Neural crest cell (in vitro differentiated cells): ENCODE results near the gene SDCCAG8. TPM values are rescaled to one million over a fixed set of nuclear protein-coding genes. Genes with fewer than 3 reads are reported as not detected.
A peak's percentile ranks its signal among the peaks of the same experiment; 100 is the strongest.

Experiments
- DNase-seq: peaks from one replicate; pipeline ENCODE4 v3.0.0; 2021; ENCODE audit warnings: low read depth, mixed read lengths, low spot score
- H3K27ac Mint-ChIP-seq: one replicate; pipeline ENCODE4 v1.8.0; 2021; ENCODE audit warnings: mild to moderate bottlenecking, mixed read lengths; ENCODE audit not compliant: unreplicated experiment
- H3K27me3 Mint-ChIP-seq: 2 replicates; pipeline ENCODE4 v1.8.0; 2021; ENCODE audit warnings: low read depth, mild to moderate bottlenecking, mixed read lengths
- H3K36me3 Mint-ChIP-seq: 2 replicates; pipeline ENCODE4 v1.8.0; 2021; ENCODE audit warnings: low read depth, mild to moderate bottlenecking, mixed read lengths
- H3K4me1 Mint-ChIP-seq: 2 replicates; pipeline ENCODE4 v1.8.0; 2021; ENCODE audit warnings: mixed read lengths
- H3K4me3 Mint-ChIP-seq: one replicate; pipeline ENCODE4 v1.8.0; 2021; ENCODE audit warnings: mild to moderate bottlenecking, mixed read lengths
- H3K9me3 Mint-ChIP-seq: 2 replicates; pipeline ENCODE4 v1.8.0; 2021; ENCODE audit warnings: mixed read lengths
- CTCF ChIP-seq: fragments of 200-600 bp; sonication (generic); conservative IDR thresholded peaks from 2 replicates; pipeline ENCODE4 v1.5.0; 2021; ENCODE audit warnings: antibody characterized with exemption, mild to moderate bottlenecking
- total RNA-seq: library from RNA; stranded (reverse); gene quantifications from 2 replicates; pipeline ENCODE4 v1.2.1, GENCODE V29; 2021

The SDCCAG8 gene
- total RNA-seq, 1 donor from 2014 or later = 19.9 TPM

- Mint-ChIP-seq H3K36me3 (peaks cover 7% of the 10 kb centered on the region), H3K4me3 (no peak overlapping the region), H3K27me3 (no peaks in the 10 kb centered on the region), H3K27ac (no peak overlapping the region), H3K9me3 (no peaks in the 10 kb centered on the region), H3K4me1 (peaks cover 16% of the 10 kb centered on the region)
- no peak for DNase-seq
- TF ChIP-seq CTCF = no peak
Observed at GRCh38 chr1:243267914-243268653, 12.2 kb downstream of the SDCCAG8 start.

DNA sequence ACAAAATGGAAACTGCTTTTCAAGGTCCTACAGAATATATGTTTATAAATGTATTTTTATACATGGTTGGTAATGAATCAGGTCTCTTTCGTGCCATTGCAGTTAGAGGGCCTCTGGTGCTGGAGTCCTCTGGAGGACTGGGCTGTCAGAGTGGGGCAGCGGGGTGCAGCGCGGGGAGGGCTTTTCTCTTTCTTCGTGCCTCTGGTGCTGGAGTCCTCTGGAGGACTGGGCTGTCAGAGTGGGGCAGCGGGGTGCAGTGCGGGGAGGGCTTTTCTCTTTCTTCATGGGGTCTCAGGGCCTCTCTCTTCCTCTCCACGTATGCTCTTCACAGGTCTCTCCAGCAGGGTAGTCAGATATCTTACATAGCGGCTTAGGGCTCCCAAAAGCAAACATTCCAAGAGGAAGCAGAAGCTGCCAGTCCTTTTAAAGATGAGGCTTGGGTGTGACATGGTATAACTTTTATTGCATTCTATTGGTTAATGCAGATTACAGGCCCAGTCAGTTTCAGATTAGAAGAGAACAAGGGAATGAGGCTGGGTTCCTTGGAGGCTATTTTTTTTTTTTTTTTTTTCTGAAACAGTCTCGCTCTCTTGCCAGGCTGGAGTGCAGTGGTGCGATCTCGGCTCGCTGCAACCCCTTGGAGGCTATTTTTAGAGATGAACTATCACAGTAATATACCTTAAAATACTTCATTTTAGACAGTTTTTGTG lies 13.1 kb downstream of the SDCCAG8 start:
- Mint-ChIP-seq H3K4me3 (no peak overlapping the region), H3K9me3 (no peaks in the 10 kb centered on the region), H3K36me3 (peaks cover 6% of the 10 kb centered on the region), H3K27ac (peak overlapping the region; percentile 14), H3K4me1 (peaks cover 11% of the 10 kb centered on the region), H3K27me3 (no peaks in the 10 kb centered on the region)
- DNase-seq = no peak
- TF ChIP-seq CTCF = no peak

DNA sequence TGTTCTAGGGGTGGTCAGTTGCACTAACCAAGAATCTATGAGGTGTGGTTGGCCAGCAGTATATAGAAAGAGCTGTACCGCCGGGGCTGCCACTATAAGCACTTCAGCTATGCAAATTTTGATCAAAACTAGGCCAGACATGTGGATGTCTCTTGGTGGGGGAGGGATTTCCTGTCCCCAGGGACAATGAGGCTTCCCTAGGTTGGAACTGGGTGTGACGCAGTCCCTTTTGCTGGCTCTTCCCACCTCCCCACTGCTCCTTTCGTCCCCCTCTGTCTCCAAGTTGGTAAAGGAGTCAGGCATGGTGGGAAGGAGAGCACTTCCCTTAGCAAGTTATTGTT lies 13.6 kb downstream of the SDCCAG8 start:
- DNase-seq = no peak
- Mint-ChIP-seq H3K36me3 (peaks cover 4% of the 10 kb centered on the region), H3K9me3 (no peaks in the 10 kb centered on the region), H3K4me3 (no peak overlapping the region), H3K27ac (no peak overlapping the region), H3K27me3 (no peaks in the 10 kb centered on the region), H3K4me1 (peaks cover 9% of the 10 kb centered on the region)
- TF ChIP-seq CTCF = no peak

DNA sequence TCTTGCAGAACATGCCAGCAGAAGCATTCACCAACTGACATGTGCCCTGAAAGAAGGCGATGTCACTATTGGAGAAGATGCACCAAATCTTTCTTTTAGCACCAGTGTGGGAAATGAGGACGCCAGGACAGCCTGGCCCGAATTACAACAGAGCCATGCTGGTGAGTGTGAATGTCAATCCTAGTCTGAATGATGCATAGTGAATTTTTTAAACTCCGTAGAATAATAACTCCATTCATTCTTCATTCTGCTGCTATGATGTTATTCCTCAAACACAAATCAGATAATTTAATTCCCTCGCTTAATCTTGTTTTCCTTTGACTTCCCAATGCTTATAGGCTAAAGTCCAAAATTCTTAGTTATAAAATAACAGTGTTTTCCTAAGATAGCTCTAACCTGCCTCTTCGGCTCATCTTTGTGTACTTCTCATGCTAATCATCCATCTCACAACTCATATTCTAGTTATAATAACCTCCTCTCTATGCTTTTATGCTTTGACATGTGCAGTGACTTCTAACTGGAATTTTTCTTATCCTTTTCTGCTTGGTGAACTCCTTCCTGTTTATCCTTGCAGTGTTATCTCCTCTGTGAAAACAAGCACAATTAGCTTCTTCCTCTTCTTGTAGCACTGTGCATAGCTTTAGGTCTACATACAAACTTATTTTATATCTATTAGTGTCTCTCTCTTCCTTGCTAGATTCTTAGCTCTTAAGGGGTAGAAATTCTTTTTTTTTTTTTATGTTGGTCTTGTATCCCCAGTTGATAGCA lies 14.4 kb downstream of the SDCCAG8 start:
- no peaks in the 10 kb centered on the region for H3K9me3 Mint-ChIP-seq

GRCh38 chr1:243271996-243272395 lies 16.2 kb downstream of the SDCCAG8 start:
- Mint-ChIP-seq H3K9me3 (peaks cover 4% of the 10 kb centered on the region), H3K4me1 (peaks cover 5% of the 10 kb centered on the region), H3K27ac (no peak overlapping the region), H3K4me3 (no peak overlapping the region), H3K36me3 (peaks cover 17% of the 10 kb centered on the region), H3K27me3 (no peaks in the 10 kb centered on the region)
- TF ChIP-seq CTCF = no peak
- no peak for DNase-seq

More for the DNA sequence above, 14.4 kb downstream of the SDCCAG8 start:
- H3K4me3 Mint-ChIP-seq = no peak overlapping the region
- H3K4me1 Mint-ChIP-seq = peaks cover 5% of the 10 kb centered on the region
- no peak for TF ChIP-seq CTCF
- no peak overlapping the region for H3K27ac Mint-ChIP-seq
- peaks cover 7% of the 10 kb centered on the region for H3K36me3 Mint-ChIP-seq
- DNase-seq = no peak
- H3K27me3 Mint-ChIP-seq = no peaks in the 10 kb centered on the region
